ENCODE measurements around the gene TTC29.
"Not testable (repeated sequence)": the region's sequence is repeated elsewhere in the genome, so short reads cannot be mapped to it uniquely, and the experiment has no call there.

The TTC29 gene

GRCh38 chr4:146787731-146788130 lies 157.9 kb downstream of the TTC29 start:
- no peak overlapping the region for H3K27ac Mint-ChIP-seq (ENCODE audit: low read depth)
- no peaks in the 10 kb centered on the region for H3K36me3 Mint-ChIP-seq (ENCODE audit: insufficient read depth)

GRCh38 chr4:146776691-146777090 lies 169.0 kb downstream of the TTC29 start:
- Mint-ChIP-seq H3K9me3 (no peaks in the 10 kb centered on the region), H3K36me3 (ENCODE audit: insufficient read depth) (no peaks in the 10 kb centered on the region), H3K4me1 (no peaks in the 10 kb centered on the region), H3K4me3 (no peak overlapping the region), H3K27ac (ENCODE audit: low read depth) (no peak overlapping the region), H3K27me3 (no peaks in the 10 kb centered on the region)
- DNase-seq (ENCODE audit: low spot score in 2 of 2) (no peak), ATAC-seq (replicated peaks; ENCODE audit: extremely low read depth, poor library complexity, severe bottlenecking) (no peak)

More at GRCh38 chr4:146787731-146788130, 157.9 kb downstream of the TTC29 start:
- ATAC-seq (replicated peaks; ENCODE audit: extremely low read depth, poor library complexity, severe bottlenecking) (no peak), DNase-seq (ENCODE audit: low spot score in 2 of 2) (no peak)
- H3K4me1 Mint-ChIP-seq = no peaks in the 10 kb centered on the region
- H3K4me3 Mint-ChIP-seq = no peak overlapping the region
- no peaks in the 10 kb centered on the region for H3K27me3 Mint-ChIP-seq
- no peaks in the 10 kb centered on the region for H3K9me3 Mint-ChIP-seq

GRCh38 chr4:146763560-146763959 lies 182.1 kb downstream of the TTC29 start:
- no peak overlapping the region for H3K27ac Mint-ChIP-seq (ENCODE audit: low read depth)
- no peaks in the 10 kb centered on the region for H3K36me3 Mint-ChIP-seq (ENCODE audit: insufficient read depth)
- no peak for DNase-seq (ENCODE audit: low spot score in 2 of 2)
- ATAC-seq (replicated peaks; ENCODE audit: extremely low read depth, poor library complexity, severe bottlenecking) = no peak
- no peak overlapping the region for H3K4me3 Mint-ChIP-seq
- H3K27me3 Mint-ChIP-seq = peaks cover 8% of the 10 kb centered on the region
- H3K4me1 Mint-ChIP-seq = no peaks in the 10 kb centered on the region
- H3K9me3 Mint-ChIP-seq = no peaks in the 10 kb centered on the region

GRCh38 chr4:146762016-146762415 lies 183.6 kb downstream of the TTC29 start:
- ATAC-seq (replicated peaks; ENCODE audit: extremely low read depth, poor library complexity, severe bottlenecking) = no peak
- Mint-ChIP-seq H3K9me3 (peaks cover 5% of the 10 kb centered on the region), H3K36me3 (ENCODE audit: insufficient read depth) (no peaks in the 10 kb centered on the region), H3K27ac (ENCODE audit: low read depth) (no peak overlapping the region), H3K27me3 (peaks cover 20% of the 10 kb centered on the region), H3K4me1 (no peaks in the 10 kb centered on the region), H3K4me3 (no peak overlapping the region)
- no peak for DNase-seq (ENCODE audit: low spot score in 2 of 2)

GRCh38 chr4:146742416-146742815 lies 203.2 kb downstream of the TTC29 start:
- H3K27ac Mint-ChIP-seq (ENCODE audit: low read depth) = no peak overlapping the region
- H3K36me3 Mint-ChIP-seq (ENCODE audit: insufficient read depth) = no peaks in the 10 kb centered on the region
- H3K9me3 Mint-ChIP-seq = peaks cover 7% of the 10 kb centered on the region
- no peak for DNase-seq (ENCODE audit: low spot score in 2 of 2)
- ATAC-seq (replicated peaks; ENCODE audit: extremely low read depth, poor library complexity, severe bottlenecking) = no peak
- H3K4me1 Mint-ChIP-seq = no peaks in the 10 kb centered on the region
- H3K4me3 Mint-ChIP-seq = no peak overlapping the region
- no peaks in the 10 kb centered on the region for H3K27me3 Mint-ChIP-seq

- Mint-ChIP-seq H3K27ac (ENCODE audit: low read depth) (no peak overlapping the region), H3K4me3 (no peak overlapping the region), H3K27me3 (no peaks in the 10 kb centered on the region), H3K36me3 (ENCODE audit: insufficient read depth) (no peaks in the 10 kb centered on the region), H3K4me1 (no peaks in the 10 kb centered on the region), H3K9me3 (peaks cover 6% of the 10 kb centered on the region)
- DNase-seq (ENCODE audit: low spot score in 2 of 2) = no peak
- no peak for ATAC-seq (replicated peaks; ENCODE audit: extremely low read depth, poor library complexity, severe bottlenecking)
Measured at GRCh38 chr4:146739182-146739581, 206.5 kb downstream of the TTC29 start.

- H3K27me3 Mint-ChIP-seq; DNase-seq (ENCODE audit: low spot score in 2 of 2); ATAC-seq (replicated peaks; ENCODE audit: extremely low read depth, poor library complexity, severe bottlenecking); H3K36me3 Mint-ChIP-seq (ENCODE audit: insufficient read depth); H3K27ac Mint-ChIP-seq (ENCODE audit: low read depth); H3K4me3 Mint-ChIP-seq; H3K4me1 Mint-ChIP-seq; H3K9me3 Mint-ChIP-seq: not testable (repeated sequence)
Measured at GRCh38 chr4:146723519-146723918, 222.1 kb downstream of the TTC29 start.

- Mint-ChIP-seq H3K27ac (ENCODE audit: low read depth) (no peak overlapping the region), H3K27me3 (no peaks in the 10 kb centered on the region), H3K4me1 (no peaks in the 10 kb centered on the region), H3K36me3 (ENCODE audit: insufficient read depth) (no peaks in the 10 kb centered on the region), H3K9me3 (no peaks in the 10 kb centered on the region), H3K4me3 (no peak overlapping the region)
- no peak for DNase-seq (ENCODE audit: low spot score in 2 of 2)
- no peak for ATAC-seq (replicated peaks; ENCODE audit: extremely low read depth, poor library complexity, severe bottlenecking)
Measured at GRCh38 chr4:146709956-146710355, 235.7 kb downstream of the TTC29 start.

- DNase-seq (ENCODE audit: low spot score in 2 of 2) (no peak), ATAC-seq (replicated peaks; ENCODE audit: extremely low read depth, poor library complexity, severe bottlenecking) (no peak)
- Mint-ChIP-seq H3K27me3 (no peaks in the 10 kb centered on the region), H3K27ac (ENCODE audit: low read depth) (no peak overlapping the region), H3K9me3 (peaks cover 5% of the 10 kb centered on the region), H3K4me1 (no peaks in the 10 kb centered on the region), H3K4me3 (no peak overlapping the region), H3K36me3 (ENCODE audit: insufficient read depth) (peaks cover 1% of the 10 kb centered on the region)
Measured at GRCh38 chr4:146699910-146700309, 245.8 kb downstream of the TTC29 start.

GRCh38 chr4:146674829-146675570 lies 270.7 kb downstream of the TTC29 start:
- ATAC-seq (replicated peaks; ENCODE audit: extremely low read depth, poor library complexity, severe bottlenecking) = no peak
- Mint-ChIP-seq H3K4me3 (no peak overlapping the region), H3K36me3 (ENCODE audit: insufficient read depth) (no peaks in the 10 kb centered on the region), H3K27ac (ENCODE audit: low read depth) (no peak overlapping the region), H3K27me3 (peaks cover 9% of the 10 kb centered on the region), H3K9me3 (peaks cover 5% of the 10 kb centered on the region), H3K4me1 (no peaks in the 10 kb centered on the region)
- no peak for DNase-seq (ENCODE audit: low spot score in 2 of 2)

- H3K4me3 Mint-ChIP-seq; H3K4me1 Mint-ChIP-seq; ATAC-seq (replicated peaks; ENCODE audit: extremely low read depth, poor library complexity, severe bottlenecking); H3K9me3 Mint-ChIP-seq; DNase-seq (ENCODE audit: low spot score in 2 of 2); H3K27ac Mint-ChIP-seq (ENCODE audit: low read depth); H3K36me3 Mint-ChIP-seq (ENCODE audit: insufficient read depth): not testable (repeated sequence)
- H3K27me3 Mint-ChIP-seq = peaks cover 10% of the 10 kb centered on the region
Measured at GRCh38 chr4:146663968-146664311, 281.7 kb downstream of the TTC29 start.

GRCh38 chr4:146661367-146661766 lies 284.3 kb downstream of the TTC29 start:
- DNase-seq (ENCODE audit: low spot score in 2 of 2) (no peak), ATAC-seq (replicated peaks; ENCODE audit: extremely low read depth, poor library complexity, severe bottlenecking) (no peak)
- H3K4me1 Mint-ChIP-seq = no peaks in the 10 kb centered on the region
- peaks cover 9% of the 10 kb centered on the region for H3K9me3 Mint-ChIP-seq
- no peak overlapping the region for H3K27ac Mint-ChIP-seq (ENCODE audit: low read depth)
- no peaks in the 10 kb centered on the region for H3K36me3 Mint-ChIP-seq (ENCODE audit: insufficient read depth)
- H3K4me3 Mint-ChIP-seq = no peak overlapping the region
- peaks cover 26% of the 10 kb centered on the region for H3K27me3 Mint-ChIP-seq
